ENCODE results near the gene MARCHF9. TPM values are rescaled to one million over a fixed set of nuclear protein-coding genes. Genes with fewer than 3 reads are reported as not detected.

Gene MARCHF9
- total RNA-seq, 1 donor from 2014 or later: 15.0 TPM

- Mint-ChIP-seq H3K27ac (no peak overlapping the region), H3K9me3 (no peaks in the 10 kb centered on the region), H3K27me3 (peaks cover 87% of the 10 kb centered on the region), H3K36me3 (peaks cover 12% of the 10 kb centered on the region), H3K4me1 (ENCODE audit: unreplicated experiment) (peaks cover 6% of the 10 kb centered on the region), H3K4me3 (peak overlapping the region; percentile 57)
- DNase-seq (ENCODE audit: extremely low spot score, unreplicated experiment): no peak
- no peak for TF ChIP-seq CTCF (conservative IDR thresholded peaks at IDR 0.05)
Observed at GRCh38 chr12:57764662-57765002, 9.7 kb downstream of the MARCHF9 start.

GRCh38 chr12:57765003-57765697, 10.2 kb downstream of the MARCHF9 start:
- peak; percentile 28 for TF ChIP-seq CTCF (conservative IDR thresholded peaks at IDR 0.05)
- peaks cover 82% of the 10 kb centered on the region for H3K27me3 Mint-ChIP-seq
- H3K9me3 Mint-ChIP-seq: no peaks in the 10 kb centered on the region
- DNase-seq (ENCODE audit: extremely low spot score, unreplicated experiment): no peak
- peak overlapping the region; percentile 65 for H3K4me3 Mint-ChIP-seq
- H3K36me3 Mint-ChIP-seq: peaks cover 17% of the 10 kb centered on the region
- H3K4me1 Mint-ChIP-seq (ENCODE audit: unreplicated experiment): peaks cover 6% of the 10 kb centered on the region
- H3K27ac Mint-ChIP-seq: no peak overlapping the region

- H3K27ac Mint-ChIP-seq: no peak overlapping the region
Observed at GRCh38 chr12:57765698-57766463, 11.0 kb downstream of the MARCHF9 start.

GRCh38 chr12:57766464-57767304, 11.8 kb downstream of the MARCHF9 start, which contains the start of gene CYP27B1:
TSS of gene CYP27B1 (minus strand) at chr12:57767078. CDS start at chr12:57767041, 37 bp downstream.
- TF ChIP-seq CTCF (conservative IDR thresholded peaks at IDR 0.05): no peak
- no peaks in the 10 kb centered on the region for H3K9me3 Mint-ChIP-seq
- peaks cover 22% of the 10 kb centered on the region for H3K36me3 Mint-ChIP-seq
- H3K27me3 Mint-ChIP-seq: peaks cover 68% of the 10 kb centered on the region
- no peak within 1 kb of the TSS for H3K27ac Mint-ChIP-seq
- peaks cover 19% of the 10 kb centered on the region for H3K4me1 Mint-ChIP-seq (ENCODE audit: unreplicated experiment)
- no peak for DNase-seq (ENCODE audit: extremely low spot score, unreplicated experiment)
- H3K4me3 Mint-ChIP-seq: peak within 1 kb of the TSS; percentile 70

More at GRCh38 chr12:57765698-57766463, 11.0 kb downstream of the MARCHF9 start:
- DNase-seq (ENCODE audit: extremely low spot score, unreplicated experiment): no peak
- Mint-ChIP-seq H3K27me3 (peaks cover 75% of the 10 kb centered on the region), H3K9me3 (no peaks in the 10 kb centered on the region), H3K36me3 (peaks cover 22% of the 10 kb centered on the region), H3K4me3 (peak overlapping the region; percentile 70), H3K4me1 (ENCODE audit: unreplicated experiment) (peaks cover 11% of the 10 kb centered on the region)
- no peak for TF ChIP-seq CTCF (conservative IDR thresholded peaks at IDR 0.05)

GRCh38 chr12:57767305-57767698, 12.4 kb downstream of the MARCHF9 start:
- no peak for DNase-seq (ENCODE audit: extremely low spot score, unreplicated experiment)
- H3K4me1 Mint-ChIP-seq (ENCODE audit: unreplicated experiment): peaks cover 22% of the 10 kb centered on the region
- H3K27ac Mint-ChIP-seq: no peak overlapping the region
- H3K36me3 Mint-ChIP-seq: peaks cover 22% of the 10 kb centered on the region
- H3K27me3 Mint-ChIP-seq: peaks cover 62% of the 10 kb centered on the region
- no peak overlapping the region for H3K4me3 Mint-ChIP-seq
- no peaks in the 10 kb centered on the region for H3K9me3 Mint-ChIP-seq
- no peak for TF ChIP-seq CTCF (conservative IDR thresholded peaks at IDR 0.05)

Measured in type B pancreatic cell (in vitro differentiated cells).